MM.1S (cell line): ENCODE data around the gene APEH.

Source experiments
- DNase-seq: peaks from one replicate; pipeline ENCODE4 v3.0.0-alpha.2; 2015
- H2AFZ ChIP-seq: fragments of 300-600 bp; sonication (generic); 2 replicates; pipeline ENCODE4 v1.6.0; 2016; ENCODE audit warnings: antibody characterized with exemption, low read length
- H3F3A ChIP-seq: fragments of 300-600 bp; sonication (generic); 2 replicates; pipeline ENCODE4 v1.6.1; 2016; ENCODE audit warnings: mild to moderate bottlenecking, antibody characterized with exemption, low read length, moderate library complexity, mixed read lengths; ENCODE audit not compliant: insufficient read depth
- H3K27ac ChIP-seq: fragments of 300-600 bp; sonication (generic); 2 replicates; pipeline ENCODE4 v1.5.1; 2016; ENCODE audit warnings: mild to moderate bottlenecking, low read length
- H3K27me3 ChIP-seq: fragments of 300-600 bp; sonication (generic); replicated peaks from 2 replicates; pipeline ENCODE4 v1.6.0; 2016; ENCODE audit warnings: low read length; ENCODE audit not compliant: insufficient read depth
- H3K36me3 ChIP-seq: fragments of 300-600 bp; sonication (generic); replicated peaks from 2 replicates; pipeline ENCODE4 v1.6.1; 2016; ENCODE audit warnings: mild to moderate bottlenecking, low read length, mixed read lengths; ENCODE audit not compliant: insufficient read depth
- H3K4me1 ChIP-seq: fragments of 300-600 bp; sonication (generic); 2 replicates; pipeline ENCODE4 v1.6.1; 2016; ENCODE audit warnings: low read length, mixed read lengths
- H3K4me2 ChIP-seq: fragments of 300-600 bp; sonication (generic); 2 replicates; pipeline ENCODE4 v1.6.0; 2016; ENCODE audit warnings: low read depth, low read length
- H3K4me3 ChIP-seq: fragments of 300-600 bp; sonication (generic); 2 replicates; pipeline ENCODE4 v1.5.1; 2016; ENCODE audit warnings: low read length, mixed read lengths
- H3K79me2 ChIP-seq: fragments of 300-600 bp; sonication (generic); 2 replicates; pipeline ENCODE4 v1.6.1; 2016; ENCODE audit warnings: mixed run types, low read length, mixed read lengths
- H3K9ac ChIP-seq: fragments of 300-600 bp; sonication (generic); 2 replicates; pipeline ENCODE4 v1.6.1; 2016; ENCODE audit warnings: low read length, mixed read lengths
- H3K9me2 ChIP-seq: fragments of 300-600 bp; sonication (generic); replicated peaks from 2 replicates; pipeline ENCODE4 v1.6.1; 2016; ENCODE audit warnings: mild to moderate bottlenecking, low read length, mixed read lengths; ENCODE audit not compliant: insufficient read depth
- H3K9me3 ChIP-seq: fragments of 300-600 bp; sonication (generic); replicated peaks from 2 replicates; pipeline ENCODE4 v1.6.1; 2016; ENCODE audit warnings: mild to moderate bottlenecking, low read length, mixed read lengths; ENCODE audit not compliant: insufficient read depth
- H4K20me1 ChIP-seq: fragments of 300-600 bp; sonication (generic); 2 replicates; pipeline ENCODE4 v1.6.1; 2016; ENCODE audit warnings: mild to moderate bottlenecking, low read length, moderate library complexity, mixed read lengths; ENCODE audit not compliant: insufficient read depth
- CTCF ChIP-seq: fragments of 300-600 bp; sonication (generic); IDR thresholded peaks from 2 replicates; pipeline ENCODE4 v1.5.1; 2016; ENCODE audit warnings: antibody characterized with exemption, low read length, mixed read lengths
- EZH2 ChIP-seq: fragments of 300-600 bp; sonication (generic); optimal IDR thresholded peaks from 2 replicates; pipeline ENCODE3; 2017; ENCODE audit warnings: low read depth, mild to moderate bottlenecking, antibody characterized with exemption, low read length, mixed read lengths
- EZH2phosphoT487 ChIP-seq: fragments of 300-600 bp; sonication (generic); IDR thresholded peaks from 2 replicates; pipeline ENCODE4 v1.6.1; 2018; ENCODE audit warnings: antibody characterized with exemption, low read length

Gene APEH

GRCh38 chr3:49663831-49664230 is 10.3 kb upstream of the APEH start:
- no peaks in the 10 kb centered on the region for H3K36me3 ChIP-seq
- DNase-seq, result no peak
- H3K4me1 ChIP-seq, result no peaks in the 10 kb centered on the region
- H3K9me2 ChIP-seq, result no peaks in the 10 kb centered on the region
- no peak for TF ChIP-seq EZH2phosphoT487
- TF ChIP-seq EZH2, result no peak
- H2AFZ ChIP-seq, result no peak overlapping the region
- H3K9ac ChIP-seq, result no peak overlapping the region
- H3K79me2 ChIP-seq, result no peaks in the 10 kb centered on the region
- no peak overlapping the region for H3K4me2 ChIP-seq
- peaks cover 30% of the 10 kb centered on the region for H3K27me3 ChIP-seq
- H3K4me3 ChIP-seq, result no peak overlapping the region
- H3K27ac ChIP-seq, result no peak overlapping the region
- no peaks in the 10 kb centered on the region for H3F3A ChIP-seq
- no peaks in the 10 kb centered on the region for H4K20me1 ChIP-seq
- H3K9me3 ChIP-seq, result no peaks in the 10 kb centered on the region

- no peak overlapping the region for H3K4me3 ChIP-seq
- H2AFZ ChIP-seq, result no peak overlapping the region
- H3K27ac ChIP-seq, result no peak overlapping the region
- H3K4me1 ChIP-seq, result no peaks in the 10 kb centered on the region
- DNase-seq, result no peak
- no peaks in the 10 kb centered on the region for H3K36me3 ChIP-seq
- no peaks in the 10 kb centered on the region for H3K9me3 ChIP-seq
- H3F3A ChIP-seq, result no peaks in the 10 kb centered on the region
- TF ChIP-seq EZH2phosphoT487 (no peak), CTCF (no peak)
- no peak overlapping the region for H3K4me2 ChIP-seq
- no peak overlapping the region for H3K9ac ChIP-seq
- no peaks in the 10 kb centered on the region for H3K79me2 ChIP-seq
- no peaks in the 10 kb centered on the region for H4K20me1 ChIP-seq
- H3K9me2 ChIP-seq, result no peaks in the 10 kb centered on the region
- peaks cover 30% of the 10 kb centered on the region for H3K27me3 ChIP-seq
These were observed 9.9 kb upstream of the APEH start for GRCh38 chr3:49664300-49664699.

- H3K4me2 ChIP-seq, result no peak overlapping the region
- H3F3A ChIP-seq, result no peaks in the 10 kb centered on the region
- no peak overlapping the region for H3K9ac ChIP-seq
- no peaks in the 10 kb centered on the region for H4K20me1 ChIP-seq
- no peaks in the 10 kb centered on the region for H3K79me2 ChIP-seq
- no peak overlapping the region for H2AFZ ChIP-seq
- no peak overlapping the region for H3K4me3 ChIP-seq
- H3K9me2 ChIP-seq, result no peaks in the 10 kb centered on the region
- TF ChIP-seq EZH2phosphoT487 (no peak), EZH2 (no peak), CTCF (no peak)
- H3K27ac ChIP-seq, result no peak overlapping the region
- no peaks in the 10 kb centered on the region for H3K36me3 ChIP-seq
- no peaks in the 10 kb centered on the region for H3K9me3 ChIP-seq
- no peak for DNase-seq
- no peaks in the 10 kb centered on the region for H3K4me1 ChIP-seq
- H3K27me3 ChIP-seq, result peaks cover 29% of the 10 kb centered on the region
These were observed 8.2 kb upstream of the APEH start for GRCh38 chr3:49665822-49666519.

- Histone ChIP-seq H3K4me1 (no peaks in the 10 kb centered on the region), H3K9me2 (no peaks in the 10 kb centered on the region), H3K79me2 (no peaks in the 10 kb centered on the region), H3K4me2 (no peak overlapping the region), H3F3A (no peaks in the 10 kb centered on the region), H3K36me3 (no peaks in the 10 kb centered on the region), H3K9ac (no peak overlapping the region), H3K9me3 (no peaks in the 10 kb centered on the region), H4K20me1 (no peaks in the 10 kb centered on the region), H3K27ac (no peak overlapping the region), H3K4me3 (no peak overlapping the region), H3K27me3 (peaks cover 23% of the 10 kb centered on the region), H2AFZ (no peak overlapping the region)
- DNase-seq, result no peak
- no peak for TF ChIP-seq CTCF
- no peak for TF ChIP-seq EZH2
- no peak for TF ChIP-seq EZH2phosphoT487
These were observed 7.6 kb upstream of the APEH start for GRCh38 chr3:49666592-49666991.
